K562 (cell line): ENCODE results near the gene GOLPH3L. TPM values are rescaled to one million over a fixed set of nuclear protein-coding genes. Genes with fewer than 3 reads are reported as not detected.
A peak's percentile ranks its signal among the peaks of the same experiment; 100 is the strongest.
"Not testable (repeated sequence)": the region's sequence is repeated elsewhere in the genome, so short reads cannot be mapped to it uniquely, and the experiment has no call there.

Source experiments
- ATAC-seq: fragments of 200-7000 bp; cut with Tn5 transposase; 3 replicates; pipeline ENCODE4 v1.9.1; 2020; ENCODE audit warnings: moderate library complexity
- BruUV-seq: library from RNA; stranded (reverse); fragments of 400-500 nt; replicated peaks from 2 replicates; lab custom pipeline; 2021; lab: Mats Ljungman, UMichigan
- CTCF ChIA-PET: fragments of 300-600 bp; formaldehyde crosslinking; extraction: SDS; loops from one replicate; lab custom pipeline; 2021; ENCODE audit warnings: low intra/inter-chr PET ratio; lab: Yijun Ruan, JAX
- POLR2A ChIA-PET: fragments of 300-600, 350-650 bp; sonication (Branson Sonifier 250); formaldehyde crosslinking; extraction: SDS; loops from one replicate; lab custom pipeline; 2021; ENCODE audit warnings: antibody characterized with exemption, inconsistent platforms; lab: Yijun Ruan, JAX
- DNase-seq, 4 experiments: peaks; one replicate each; pipeline versions ENCODE4 v3.0.0 to v3.0.0-alpha.2; 2011 to 2018; ENCODE audit warnings: low spot score in 3 of 4, mixed read lengths in 3 of 4; ENCODE audit errors: extremely low read depth in 1 of 4
- FAIRE-seq: peaks from 2 replicates; lab custom pipeline; 2011; peaks lifted over from hg19 to GRCh38; lab: Jason Lieb, UNC
- H2AFZ ChIP-seq: 2 replicates; pipeline ENCODE4 v1.6.0; 2011; ENCODE audit warnings: low read depth, low read length, control low read depth, inconsistent platforms
- H3K27ac ChIP-seq: fragments of 200-600 bp; 3 replicates; pipeline ENCODE4 v1.8.0; 2011; ENCODE audit warnings: low read depth, mild to moderate bottlenecking, control low read depth, inconsistent platforms, low read length, moderate library complexity, mixed read lengths; ENCODE audit errors: extremely low read depth
- H3K27me3 ChIP-seq, 2 experiments: fragments of 300-600 bp in 1 of 2; 2 replicates in 1 of 2; 3 replicates in 1 of 2; pipeline versions ENCODE4 v1.6.0 to v1.8.0; 2011; ENCODE audit warnings: inconsistent platforms in 2 of 2, low read length in 2 of 2, mild to moderate bottlenecking in 1 of 2, mixed read lengths in 1 of 2, moderate library complexity in 1 of 2; ENCODE audit not compliant: control insufficient read depth in 2 of 2, insufficient read depth in 2 of 2
- H3K36me3 ChIP-seq: fragments of 300-600 bp; 3 replicates; pipeline ENCODE4 v1.8.0; 2011; ENCODE audit warnings: mild to moderate bottlenecking, low read length, inconsistent platforms; ENCODE audit not compliant: control insufficient read depth, insufficient read depth
- H3K4me1 ChIP-seq, 2 experiments: fragments of 200-600 bp in 1 of 2; replicated peaks in 1 of 2; 2 replicates in 1 of 2; 3 replicates in 1 of 2; pipeline versions ENCODE4 v1.5.1 to v1.8.0; 2011; ENCODE audit warnings: inconsistent platforms in 2 of 2, low read length in 2 of 2, mild to moderate bottlenecking in 1 of 2, mixed read lengths in 1 of 2, moderate library complexity in 1 of 2; ENCODE audit not compliant: control insufficient read depth in 2 of 2, insufficient read depth in 2 of 2
- H3K4me2 ChIP-seq: 2 replicates; pipeline ENCODE4 v1.6.1; 2011; ENCODE audit warnings: low read length, control low read depth, inconsistent platforms, mixed read lengths; ENCODE audit not compliant: insufficient read depth
- H3K4me3 ChIP-seq: fragments of 200-600 bp; sonication (generic), shearing (Covaris generic); 2 replicates; pipeline ENCODE4 v1.5.1; 2016; ENCODE audit warnings: control low read depth, inconsistent platforms
- H3K79me2 ChIP-seq: fragments of 200-600 bp; 3 replicates; pipeline ENCODE4 v1.8.0; 2011; ENCODE audit warnings: low read length, inconsistent platforms; ENCODE audit not compliant: control insufficient read depth, insufficient read depth
- H3K9ac ChIP-seq, 2 experiments: 2 replicates each; pipeline versions ENCODE4 v1.6.0 to v1.6.1; 2011; ENCODE audit warnings: low read depth in 2 of 2, low read length in 2 of 2, control low read depth in 1 of 2, inconsistent platforms in 1 of 2, mild to moderate bottlenecking in 1 of 2, mixed read lengths in 1 of 2; ENCODE audit not compliant: insufficient read depth in 1 of 2
- H3K9me1 ChIP-seq: one replicate; pipeline ENCODE4 v1.6.0; 2011; ENCODE audit warnings: inconsistent platforms, mild to moderate bottlenecking, low read length, moderate library complexity; ENCODE audit not compliant: control insufficient read depth, insufficient read depth
- H3K9me3 ChIP-seq: replicated peaks from 2 replicates; pipeline ENCODE4 v1.5.1; 2011; ENCODE audit warnings: low read depth, low read length, inconsistent platforms; ENCODE audit not compliant: control insufficient read depth, insufficient read depth
- H4K20me1 ChIP-seq: replicated peaks from 2 replicates; pipeline ENCODE4 v1.6.1; 2011; ENCODE audit warnings: low read length, inconsistent platforms, mixed read lengths; ENCODE audit not compliant: control insufficient read depth, insufficient read depth
- CEBPB ChIP-seq: fragments of 450-650 bp; IDR thresholded peaks from 2 replicates; pipeline ENCODE4 v1.6.1; 2016; ENCODE audit warnings: missing genetic modification characterization, missing compliant biosample characterization
- CEBPG ChIP-seq, 3 experiments: fragments of 200-800 bp in 1 of 3; sonication (Bioruptor generic) in 1 of 3; sonication (generic) in 1 of 3; formaldehyde crosslinking in 1 of 3; IDR thresholded peaks in 2 of 3; conservative IDR thresholded peaks in 1 of 3; 2 replicates each; pipeline versions ENCODE4 v1.6.1 to v1.8.0; 2016 to 2022; ENCODE audit warnings: missing compliant biosample characterization in 2 of 3, missing genetic modification characterization in 2 of 3, mild to moderate bottlenecking in 1 of 3, missing genetic modification reagents in 1 of 3
- WGBS: fragments of 100-300 bp; shearing (Covaris generic); methylation state at CpG from one replicate; pipeline ENCODE4 v1.1.6; 2016; ENCODE audit warnings: low coverage, mixed read lengths; ENCODE audit not compliant: insufficient coverage; ENCODE audit errors: missing lambda C conversion rate; 5-methylcytosine and 5-hydroxymethylcytosine counted together
- in situ Hi-C: fragments of 300-500 bp; cut with MboI; formaldehyde crosslinking; loops from 4 replicates; pipeline ENCODE4 v1.15.0; 2018; ENCODE audit warnings: inconsistent platforms, mixed read lengths
- intact Hi-C: fragments of 100-400 bp; cut with micrococcal nuclease; formaldehyde crosslinking; loops from 2 replicates; pipeline ENCODE4 v1.14.2; 2022
- polyA plus RNA-seq, 8 experiments: library from polyadenylated mRNA; depleted of rRNA in 4 of 8; stranded (reverse) in 5 of 8; unstranded in 3 of 8; fragments of >200 nt; fragmentation: Nextera tagmentation in 2 of 8; fragmentation: Illumina TruSeq in 1 of 8; extraction: Ambion mirVana in 2 of 8; extraction: Trizol in 1 of 8; gene quantifications; 2 replicates each; pipeline versions ENCODE4 v1.2.1 to v1.2.3, GENCODE V29; 2011 to 2014; ENCODE audit warnings: inconsistent platforms in 1 of 8, missing spikeins in 1 of 8
- total RNA-seq, 7 experiments: library from RNA; depleted of rRNA in 6 of 7; stranded (reverse); fragments of >200 nt in 6 of 7; fragmentation: Illumina TruSeq in 2 of 7; extraction: Trizol in 2 of 7; gene quantifications; 2 replicates each; pipeline versions ENCODE4 v1.2.1 to v1.2.3, GENCODE V29; 2011 to 2021; ENCODE audit warnings: low replicate concordance in 1 of 7

The GOLPH3L gene
- total and polyA plus RNA-seq, 9 of the 15 experiments (the other 6 are each of a cell fraction or from before 2014, with no cell fraction given): 8.1 to 42.1 (median 21.6) TPM

- H3K27ac ChIP-seq; H3K36me3 ChIP-seq; H3K27me3 ChIP-seq; H3K9me1 ChIP-seq; H4K20me1 ChIP-seq; H3K79me2 ChIP-seq; intact Hi-C loops; in situ Hi-C loops; CTCF ChIA-PET; BruUV-seq; DNase-seq; ATAC-seq; H3K4me2 ChIP-seq; H3K4me3 ChIP-seq; H3K9me3 ChIP-seq; H3K9ac ChIP-seq; FAIRE-seq; H2AFZ ChIP-seq; TF ChIP-seq CEBPG (tag; conservative IDR thresholded peaks at IDR 0.05 in 1 of 2, IDR thresholded peaks at IDR 0.05 in 1 of 2): not testable (repeated sequence)
- 0 out of 2 replicates have a peak, but pooled peaks have one; percentile 22 for TF ChIP-seq CEBPG (CRISPR knock-in tag; IDR thresholded peaks at IDR 0.05)
- TF ChIP-seq CEBPB (tag): peak; percentile 58
- POLR2A ChIA-PET: interaction anchor here (1.9 kb wide), 1 partner anchor 19 kb away, joined by 7 read pairs; no protein-coding TSS in a partner anchor
- WGBS: 84% methylated on average over 6 of the region's 6 CpGs
- H3K4me1 ChIP-seq: peaks cover 16% of the 10 kb centered on the region in 2 experiments; a peak in 4 of 5 replicates
Measured at GRCh38 chr1:150638430-150638829, 58.5 kb downstream of the GOLPH3L start.

DNA sequence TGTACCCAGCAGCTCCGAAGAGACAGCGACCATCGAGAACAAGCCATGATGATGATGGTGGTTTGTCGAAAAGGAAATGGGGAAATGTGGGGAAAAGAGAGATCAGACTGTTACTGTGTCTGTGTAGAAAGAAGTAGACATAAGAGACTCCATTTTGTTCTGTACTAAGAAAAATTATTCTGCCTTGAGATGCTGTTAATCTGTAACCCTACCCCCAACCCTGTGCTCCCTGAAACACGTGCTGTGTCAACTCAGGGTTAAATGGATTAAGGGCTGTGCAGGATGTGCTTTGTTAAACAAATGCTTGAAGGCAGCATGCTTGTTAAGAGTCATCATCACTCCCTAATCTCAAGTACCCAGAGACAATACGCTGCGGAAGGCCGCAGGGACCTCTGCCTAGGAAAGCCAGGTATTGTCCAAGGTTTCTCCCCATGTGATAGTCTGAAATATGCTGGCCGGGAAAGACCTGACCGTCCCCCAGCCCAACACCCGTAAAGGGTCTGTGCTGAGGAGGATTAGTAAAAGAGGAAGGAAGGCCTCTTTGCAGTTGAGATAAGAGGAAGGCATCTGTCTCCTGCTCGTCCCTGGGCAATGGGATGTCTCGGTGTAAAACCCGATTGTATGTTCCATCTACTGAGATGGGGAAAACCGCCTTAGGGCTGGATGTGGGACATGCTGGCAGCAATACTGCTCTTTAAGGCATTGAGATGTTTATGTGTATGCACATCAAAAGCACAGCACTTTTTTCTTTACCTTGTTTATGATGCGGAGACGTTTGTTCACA lies 61.9 kb downstream of the GOLPH3L start:
- 32% methylated on average over 10 of the region's 17 CpGs for WGBS
- H3K4me3 ChIP-seq, POLR2A ChIA-PET, BruUV-seq, H3K9me3 ChIP-seq, H3K9me1 ChIP-seq, H3K9ac ChIP-seq, H3K36me3 ChIP-seq, H4K20me1 ChIP-seq, in situ Hi-C loops, intact Hi-C loops, ATAC-seq, FAIRE-seq, H3K27me3 ChIP-seq, CTCF ChIA-PET: not testable (repeated sequence)
- DNase-seq: peak in 1 of 4 experiments; percentile 52
- Histone ChIP-seq H3K27ac (peak overlapping the region; percentile 46; the same call in 1 of the 3 replicates), H3K79me2 (peaks cover 12% of the 10 kb centered on the region), H2AFZ (peak overlapping the region; percentile 57; the same call in 1 of the 2 replicates), H3K4me2 (peak overlapping the region; percentile 29; the same call in 1 of the 2 replicates), H3K4me1 (peaks cover 16 to 27% of the 10 kb centered on the region in 2 experiments; a peak in 4 of 5 replicates)
